Measurements from ENCODE around the gene TOB1.
"Not testable (repeated sequence)": the region's sequence is repeated elsewhere in the genome, so short reads cannot be mapped to it uniquely, and the experiment has no call there.

Gene TOB1

DNA sequence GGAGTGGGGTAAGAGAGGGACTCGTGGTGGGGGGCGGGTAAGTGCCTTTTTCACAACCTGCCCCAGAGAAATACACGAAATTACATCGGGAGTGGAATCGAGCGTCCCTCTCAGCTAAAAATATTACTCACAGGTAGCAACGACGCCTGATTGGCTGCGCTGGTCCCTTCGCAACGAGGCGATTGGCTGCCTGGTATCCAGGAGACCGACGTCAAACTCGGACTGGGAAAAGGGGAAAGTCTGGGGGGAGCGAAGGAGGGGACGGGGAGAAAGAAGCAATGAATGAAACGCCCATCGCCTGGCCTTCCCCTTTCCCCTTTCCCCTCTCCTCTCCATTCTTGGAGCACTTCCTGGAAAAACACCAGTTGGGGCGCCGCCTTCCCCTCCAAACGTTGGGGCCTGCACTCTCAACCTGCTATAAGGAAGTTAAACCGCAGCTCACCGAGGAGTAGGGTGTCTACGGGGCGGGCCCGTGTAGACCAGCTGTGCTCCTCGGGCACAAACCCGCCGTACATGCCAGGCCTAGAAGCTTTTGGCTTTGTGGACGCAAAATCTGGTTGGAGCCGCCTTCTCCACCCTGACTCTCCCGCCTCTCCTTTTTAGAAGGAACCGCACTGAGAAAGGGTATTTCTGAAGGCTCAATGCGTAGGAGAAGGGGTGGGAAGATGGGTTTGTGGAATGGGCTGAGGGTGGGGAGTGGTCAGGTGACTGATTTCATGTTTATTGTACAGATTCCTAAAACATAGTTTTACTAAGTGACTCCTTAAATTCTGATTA lies 1.4 kb upstream of the TOB1 start:
- DNase-seq: peak; percentile 68

DNA sequence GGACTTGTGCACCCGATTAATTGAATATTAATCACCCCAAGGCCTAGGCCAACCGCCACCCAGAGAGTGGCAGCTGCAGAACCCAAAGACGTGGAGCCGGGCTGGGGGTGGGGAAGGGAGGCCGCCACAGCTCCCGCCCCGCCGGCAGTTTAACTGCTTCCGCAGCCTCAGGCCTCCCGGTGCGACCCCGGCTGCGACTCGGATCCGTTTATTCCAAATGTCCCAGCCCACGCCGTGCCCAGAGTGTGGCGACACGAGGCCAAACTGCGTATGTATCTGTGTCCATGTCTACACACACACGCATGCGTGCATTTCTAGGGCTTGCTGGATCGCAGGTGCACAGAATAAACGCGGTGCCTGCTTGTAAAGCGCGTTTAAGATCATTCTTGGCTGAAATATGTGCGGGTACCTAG lies 802 bp upstream of the TOB1 start:
- peak; percentile 42 for DNase-seq

DNA sequence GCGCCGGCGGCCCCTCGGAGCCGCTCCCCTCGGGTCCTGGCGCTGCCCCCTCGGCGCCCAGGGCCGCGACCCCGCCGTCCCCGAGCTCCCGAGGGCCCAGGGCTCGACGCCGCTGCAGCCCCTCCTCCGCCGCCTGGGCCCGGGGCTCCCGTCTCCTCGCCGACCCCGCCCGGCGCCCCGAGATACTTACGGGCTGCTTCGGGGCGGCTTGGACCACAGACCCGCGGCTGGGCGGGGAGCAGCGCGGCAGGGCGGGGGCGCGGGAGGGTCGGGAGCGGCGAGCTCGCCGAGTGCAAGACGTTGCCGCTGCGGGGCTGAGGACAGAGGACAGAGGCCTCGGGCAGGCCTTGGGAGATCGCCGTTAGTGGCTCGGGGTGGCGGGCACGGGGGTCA lies 290 bp downstream of the TOB1 start:
- DNase-seq: no peak

DNA sequence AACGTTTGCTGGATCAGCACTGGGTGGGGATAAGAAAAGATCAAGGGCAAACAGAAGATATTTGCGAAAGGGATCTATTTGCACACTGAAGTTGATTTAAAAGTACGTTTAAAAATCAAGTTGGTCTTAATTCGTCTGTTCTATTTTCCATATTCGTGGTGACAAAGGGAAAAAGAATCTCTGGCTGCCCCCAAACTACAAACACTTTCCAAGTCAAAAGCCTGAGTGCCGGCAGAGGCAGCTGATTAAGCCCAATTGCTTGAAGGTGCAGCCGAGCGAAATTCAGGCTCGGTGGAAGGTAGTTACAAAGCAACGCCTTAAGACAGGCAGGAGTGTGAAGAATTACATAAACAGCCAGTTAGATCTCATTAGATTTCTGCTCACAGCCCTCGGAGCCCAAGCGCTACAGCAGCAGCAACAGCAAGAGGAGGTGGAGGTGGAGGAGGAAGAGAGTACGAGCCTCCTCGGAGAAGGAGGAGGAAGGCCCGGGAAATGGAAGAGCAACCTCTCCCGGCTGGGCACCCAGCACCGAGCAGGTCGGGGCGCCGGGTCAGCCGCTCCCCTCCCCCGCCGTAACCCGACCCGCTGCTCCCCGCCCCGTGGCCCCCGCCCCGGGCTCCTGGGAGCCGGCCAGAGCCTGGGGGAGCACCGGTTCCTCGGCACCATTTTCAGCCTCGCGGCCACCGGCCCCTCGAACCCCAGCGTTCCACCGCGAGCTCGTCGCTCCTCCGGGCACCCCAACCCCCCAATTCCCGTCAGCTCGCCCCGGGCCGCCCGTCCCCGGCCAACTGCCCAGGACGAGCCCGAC lies 890 bp downstream of the TOB1 start:
- no peak for DNase-seq

DNA sequence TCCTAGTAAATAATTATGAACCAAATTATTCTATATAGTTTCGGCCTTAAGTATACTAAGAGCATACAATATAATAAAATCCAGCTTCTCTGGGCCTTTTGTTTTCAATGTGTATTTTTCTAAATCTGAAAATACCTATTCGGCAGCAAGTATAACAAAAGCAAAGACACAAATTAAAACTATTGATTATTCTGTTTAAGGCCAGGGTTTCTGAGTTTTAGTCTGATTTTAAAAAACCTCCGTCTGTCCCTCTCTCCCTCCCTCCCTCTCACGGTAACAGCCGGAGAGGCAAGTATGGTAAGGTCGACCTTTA lies 1.5 kb downstream of the TOB1 start:
- no peak for DNase-seq

DNA sequence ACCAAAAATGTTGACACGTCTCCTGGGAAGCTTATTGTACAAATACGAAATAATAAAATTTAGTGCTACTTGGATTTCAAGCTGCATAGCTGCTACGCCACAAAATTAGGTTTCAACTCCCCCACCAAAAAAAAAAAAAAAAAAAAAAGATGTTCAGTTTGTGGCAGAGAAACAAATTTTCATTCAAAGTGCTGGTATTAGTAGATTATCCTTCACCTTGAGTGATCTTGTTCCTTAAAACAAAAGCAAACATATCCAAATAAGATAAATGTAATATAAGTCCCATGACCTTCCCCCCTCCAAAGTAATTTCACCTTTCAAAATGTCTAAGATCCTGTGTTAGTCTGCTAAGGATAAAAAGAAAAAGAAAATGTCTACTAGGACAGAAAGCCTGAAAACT lies 2.2 kb downstream of the TOB1 start:
- no peak for DNase-seq

DNA sequence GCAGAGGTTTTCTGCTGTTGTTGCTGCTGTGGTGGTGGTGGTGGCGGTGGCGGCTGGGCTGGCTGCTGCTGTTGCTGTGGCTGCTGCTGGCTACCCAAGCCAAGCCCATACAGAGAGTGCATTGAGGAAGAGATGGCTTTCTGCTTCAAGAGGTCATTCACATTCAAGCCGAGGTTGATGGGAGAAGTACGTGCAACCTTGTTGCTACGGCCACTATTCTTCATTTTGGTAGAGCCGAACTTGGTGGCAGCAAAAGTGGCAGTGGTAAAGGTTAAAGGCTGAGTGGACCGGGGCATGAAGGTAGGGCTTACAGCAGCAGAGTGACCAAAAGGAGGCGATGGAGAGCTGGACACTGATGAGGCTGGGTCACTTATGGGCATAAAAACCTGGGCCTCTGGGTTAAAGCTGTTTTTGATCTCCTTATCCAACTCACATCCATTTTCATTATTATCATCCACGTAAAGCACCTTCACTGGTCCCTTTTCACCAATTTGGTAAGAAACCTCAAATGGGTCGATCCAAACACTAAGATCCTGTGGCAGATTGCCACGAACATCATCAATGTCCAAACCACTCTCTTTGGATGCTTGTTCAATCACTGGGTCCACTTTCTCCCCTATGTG lies 2.8 kb downstream of the TOB1 start:
- no peak for DNase-seq

DNA sequence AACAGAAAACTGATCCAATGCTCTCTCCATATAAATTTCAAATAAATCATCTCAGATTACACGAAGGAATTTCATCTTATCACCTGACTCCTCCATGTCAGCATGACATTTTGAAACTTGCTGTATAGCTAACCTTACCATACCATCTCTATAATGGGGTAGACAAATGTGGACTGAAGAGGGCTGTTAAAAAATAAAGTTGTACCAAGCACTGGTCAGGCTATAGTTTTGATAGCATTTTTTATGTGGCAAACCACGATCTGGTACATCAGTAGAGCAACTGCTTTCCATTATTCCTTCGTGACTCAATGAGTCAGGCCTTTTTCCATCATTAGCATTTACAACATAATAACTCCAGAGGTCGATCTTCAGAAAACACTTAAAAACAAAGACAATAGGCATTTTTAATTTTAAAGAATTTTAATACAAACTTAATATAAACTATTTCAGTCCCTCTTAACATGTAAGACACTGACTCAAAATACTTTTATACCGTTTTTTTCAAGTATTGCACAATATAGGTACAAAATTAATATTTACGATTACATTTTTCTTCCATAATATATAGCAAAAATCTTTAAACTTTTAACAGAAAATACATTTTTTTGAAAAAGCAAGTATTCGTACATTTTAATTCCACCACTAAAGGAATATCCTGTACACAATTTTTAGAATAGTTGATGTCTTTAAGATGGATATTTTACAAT lies 4.2 kb downstream of the TOB1 start:
- no peak for DNase-seq

DNA sequence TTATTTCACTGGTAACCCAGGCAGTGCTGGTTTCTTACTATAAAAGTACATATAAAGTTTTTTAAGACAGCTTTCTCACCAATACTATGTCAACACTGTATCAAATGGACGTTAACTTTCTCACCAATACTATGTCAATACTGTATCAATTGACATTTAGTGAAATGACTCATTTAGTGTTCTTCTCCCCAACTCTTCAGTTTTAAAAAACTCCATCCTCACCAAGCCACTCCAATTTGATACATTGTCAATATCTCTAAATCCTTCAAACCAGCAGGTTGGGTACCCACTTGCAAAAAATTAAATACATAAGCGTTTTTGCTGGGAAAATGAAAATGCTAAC lies 4.8 kb downstream of the TOB1 start:
- no peak for DNase-seq

DNA sequence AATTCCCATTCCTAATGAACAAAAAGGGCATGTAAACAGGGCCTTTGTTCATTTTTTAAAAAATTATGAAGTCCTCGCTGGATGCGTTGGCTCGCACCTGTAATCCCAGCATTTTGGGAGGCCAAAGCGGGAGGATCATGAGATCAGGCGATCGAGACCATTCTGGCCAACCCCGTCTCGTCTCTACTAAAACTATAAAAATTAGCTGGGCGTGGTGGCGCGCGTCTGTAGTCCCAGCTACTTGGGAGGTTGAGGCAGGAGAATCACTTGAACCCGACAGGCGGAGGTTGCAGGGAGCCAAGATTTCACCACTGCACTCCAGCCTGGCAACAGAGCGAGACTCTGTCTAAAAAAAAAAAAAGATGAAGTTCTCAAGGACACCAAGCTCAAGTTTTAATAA lies 6.4 kb downstream of the TOB1 start:
- DNase-seq: not testable (repeated sequence)

DNA sequence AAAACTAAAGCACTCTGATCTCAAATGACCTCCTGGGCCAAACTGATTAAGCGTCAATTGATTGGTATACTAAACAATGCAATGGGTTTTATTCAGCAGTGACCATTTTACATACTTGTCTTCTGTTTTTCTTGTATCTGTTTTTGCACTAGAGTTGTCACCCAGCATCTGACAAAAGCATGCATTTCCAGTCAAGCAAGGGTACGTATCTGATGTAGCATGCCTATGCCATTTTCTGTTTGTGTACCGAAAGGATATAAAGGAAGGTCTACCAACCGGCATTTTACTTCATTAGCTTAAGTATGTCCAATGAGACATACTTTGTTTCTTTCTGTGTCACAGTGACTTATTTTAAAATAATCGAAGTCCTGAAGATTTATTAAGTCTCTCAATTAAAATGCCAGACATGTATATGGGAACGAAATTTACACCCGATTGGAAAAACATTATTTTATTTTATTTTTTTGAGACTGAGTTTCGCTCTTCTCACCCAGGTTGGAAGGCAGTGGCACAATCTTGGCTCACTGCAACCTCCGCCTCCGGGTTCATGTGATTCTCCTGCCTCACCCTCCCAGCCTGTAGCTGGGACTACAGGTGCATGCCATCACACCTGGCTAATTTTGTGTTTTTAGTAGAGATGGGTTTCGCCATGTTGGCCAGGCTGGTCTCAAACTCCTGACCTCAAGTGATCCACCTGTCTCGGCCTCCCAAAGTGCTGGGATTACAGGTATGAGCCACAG lies 7.5 kb downstream of the TOB1 start:
- no peak for DNase-seq

DNA sequence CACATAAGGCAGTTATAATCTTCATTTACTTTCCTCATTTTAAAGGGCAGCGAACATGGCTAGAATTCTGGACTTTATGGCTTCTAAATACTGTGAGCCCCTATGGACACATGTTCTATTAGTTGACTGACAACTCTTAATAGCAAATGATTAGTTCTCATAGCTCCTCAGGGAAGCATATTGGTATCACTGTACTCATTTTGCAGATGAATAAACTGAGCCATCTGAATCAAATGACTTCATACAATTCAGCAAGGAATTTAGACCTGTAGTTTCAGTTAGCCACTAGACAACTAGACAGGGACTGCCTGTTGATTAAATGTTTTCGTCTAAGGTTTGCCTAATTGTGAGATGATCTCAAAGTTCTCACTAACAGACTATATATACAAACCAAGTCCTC lies 9.7 kb downstream of the TOB1 start:
- DNase-seq: no peak

DNA sequence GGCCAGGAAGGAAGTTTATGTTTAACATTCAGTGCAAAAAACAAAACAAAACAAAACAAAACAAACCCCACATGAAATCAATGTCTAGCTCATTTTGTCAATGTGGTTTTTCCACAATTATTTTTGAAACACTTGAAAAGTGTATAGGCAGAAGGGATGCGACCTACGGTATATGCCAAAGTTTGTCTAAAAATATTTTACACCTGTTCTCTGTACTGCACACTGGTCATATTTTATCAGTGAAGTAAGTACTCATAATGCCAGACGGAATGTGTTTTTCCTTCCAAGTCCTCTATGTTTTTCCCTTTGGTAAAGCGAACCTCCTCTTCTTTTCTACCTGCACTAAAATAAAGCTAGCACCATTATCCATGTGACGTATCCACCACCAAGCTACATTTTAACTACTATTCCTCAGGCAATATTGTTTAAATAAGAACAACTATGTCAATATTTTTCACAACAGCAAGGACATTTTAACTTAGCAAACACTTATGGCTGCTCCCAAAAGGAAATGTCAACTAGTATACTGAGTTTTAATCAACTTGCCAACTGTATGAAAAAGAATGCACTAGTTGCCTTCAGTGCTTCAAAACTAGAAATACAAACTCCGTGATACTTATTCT lies 10.3 kb downstream of the TOB1 start:
- no peak for DNase-seq

DNA sequence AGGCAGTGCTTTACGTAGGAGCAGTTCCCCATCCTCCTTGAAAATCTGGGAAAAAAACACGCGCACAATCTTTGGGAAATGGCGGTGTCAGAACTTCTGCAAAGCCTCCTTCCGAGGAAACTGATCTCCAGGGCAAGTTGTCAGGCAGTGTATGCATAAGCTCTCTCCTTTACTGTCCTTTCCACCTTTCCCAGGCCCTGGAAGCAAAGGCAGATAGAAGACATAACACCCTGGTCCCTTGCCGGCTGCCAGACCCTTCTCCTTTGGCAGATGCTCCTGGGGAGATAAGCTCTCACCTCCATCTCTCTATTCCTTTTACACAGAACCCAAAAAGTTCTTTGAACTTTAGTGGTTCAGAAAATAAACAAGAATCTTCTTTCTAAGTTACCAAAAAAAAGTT lies 12.4 kb downstream of the TOB1 start:
- DNase-seq: no peak

DNA sequence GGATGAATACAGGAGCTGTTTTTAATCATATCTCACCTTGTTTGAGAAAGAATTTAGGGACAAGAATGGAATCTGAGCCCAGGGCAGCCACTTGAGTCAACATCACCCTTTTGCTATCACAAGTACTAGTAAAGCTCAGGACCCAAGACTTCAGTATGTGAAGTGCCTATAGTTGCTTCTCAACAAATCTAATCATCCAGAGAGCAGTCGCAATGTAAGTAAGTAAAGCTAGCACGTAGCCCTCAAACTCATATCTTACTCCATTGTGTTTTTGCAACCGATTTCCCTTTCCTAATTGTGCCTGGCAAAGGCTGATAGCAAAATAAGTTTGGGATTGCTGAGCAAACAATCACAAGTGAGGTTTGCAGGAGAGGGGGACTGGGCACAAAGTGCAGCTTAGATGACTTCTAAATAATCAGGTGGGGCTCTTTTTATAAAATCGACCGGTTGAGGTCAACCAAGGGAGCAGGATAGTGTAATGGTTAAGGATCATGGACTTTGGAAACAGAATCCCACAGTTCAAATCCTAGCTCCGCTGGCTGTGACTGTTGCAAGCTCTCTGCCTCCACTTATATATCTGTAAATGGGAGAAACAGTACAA lies 13.0 kb downstream of the TOB1 start:
- no peak for DNase-seq

DNA sequence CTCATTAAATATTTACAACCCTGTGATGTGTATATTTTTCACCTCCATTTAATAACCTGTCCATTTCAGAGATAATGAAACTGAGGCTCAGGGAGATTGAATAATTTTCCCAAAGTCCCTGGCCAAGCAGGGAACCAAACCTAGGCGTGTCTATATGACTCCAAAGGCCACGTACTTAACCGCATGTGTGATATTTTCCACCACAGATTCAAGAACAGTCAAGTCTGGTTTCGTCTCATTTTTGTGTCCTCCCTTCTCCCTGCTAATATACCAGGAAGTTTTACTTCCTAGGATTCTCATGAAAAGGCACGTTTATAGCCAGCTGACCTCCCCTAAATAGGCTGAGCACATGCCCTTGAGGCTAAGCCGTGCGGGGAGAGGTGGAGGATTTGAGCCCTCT lies 15.5 kb downstream of the TOB1 start:
- DNase-seq: no peak

DNA sequence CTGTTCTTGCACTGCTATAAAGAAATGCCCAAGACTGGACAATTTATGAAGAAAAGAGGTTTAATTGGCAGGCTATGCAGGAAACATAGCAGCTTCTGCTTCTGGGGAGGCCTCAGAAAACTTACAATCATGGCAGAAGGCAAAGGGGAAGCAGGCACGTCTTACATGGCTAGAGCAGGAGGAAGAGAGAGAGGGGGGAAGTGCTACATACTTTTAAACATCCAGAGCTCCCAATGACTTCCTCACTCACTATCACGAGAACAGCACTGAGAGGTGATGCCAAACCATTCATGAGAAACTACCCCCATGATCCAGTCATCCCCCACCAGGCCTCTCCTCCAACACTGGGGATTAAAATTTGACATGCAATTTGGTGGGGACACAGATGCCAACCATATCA lies 17.4 kb downstream of the TOB1 start:
- no peak for DNase-seq

DNA sequence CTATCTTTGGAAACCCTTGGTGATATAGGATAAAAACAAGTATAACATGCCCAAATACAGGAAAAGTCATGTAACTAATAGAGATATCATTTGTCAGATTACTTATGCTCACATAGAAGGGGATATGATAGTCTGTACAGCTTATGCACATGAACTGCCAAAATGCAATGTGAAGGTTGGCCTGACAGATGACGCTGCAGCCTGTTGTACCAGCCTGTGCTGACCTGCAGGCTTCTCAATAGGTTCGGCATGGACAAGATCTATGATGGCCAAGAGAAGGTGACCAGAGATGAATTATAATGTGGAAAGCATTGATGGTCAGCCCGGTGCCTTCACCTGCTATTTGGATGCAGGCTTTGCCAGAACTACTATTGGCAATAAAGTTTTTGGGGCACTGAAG lies 18.1 kb downstream of the TOB1 start:
- DNase-seq: no peak

DNA sequence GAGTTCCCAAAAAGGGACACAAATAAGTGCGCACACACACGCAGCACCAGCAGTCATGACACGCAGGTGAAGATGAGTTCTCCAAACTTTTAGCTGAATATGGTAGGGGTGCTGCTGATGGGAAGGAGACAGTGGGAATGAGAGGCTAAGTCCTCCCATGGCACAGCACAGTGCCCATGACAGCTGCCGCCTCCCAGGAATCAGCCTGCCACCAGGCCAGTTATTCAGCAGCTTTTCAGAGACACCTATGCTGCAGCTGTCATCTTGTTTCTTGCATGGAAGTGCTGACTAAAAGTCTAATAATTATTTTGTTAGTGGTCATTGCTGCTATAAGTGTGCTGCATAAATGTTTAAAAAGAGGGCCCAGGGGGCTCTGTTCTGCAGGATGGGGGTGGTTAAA lies 18.6 kb downstream of the TOB1 start:
- no peak for DNase-seq

DNA sequence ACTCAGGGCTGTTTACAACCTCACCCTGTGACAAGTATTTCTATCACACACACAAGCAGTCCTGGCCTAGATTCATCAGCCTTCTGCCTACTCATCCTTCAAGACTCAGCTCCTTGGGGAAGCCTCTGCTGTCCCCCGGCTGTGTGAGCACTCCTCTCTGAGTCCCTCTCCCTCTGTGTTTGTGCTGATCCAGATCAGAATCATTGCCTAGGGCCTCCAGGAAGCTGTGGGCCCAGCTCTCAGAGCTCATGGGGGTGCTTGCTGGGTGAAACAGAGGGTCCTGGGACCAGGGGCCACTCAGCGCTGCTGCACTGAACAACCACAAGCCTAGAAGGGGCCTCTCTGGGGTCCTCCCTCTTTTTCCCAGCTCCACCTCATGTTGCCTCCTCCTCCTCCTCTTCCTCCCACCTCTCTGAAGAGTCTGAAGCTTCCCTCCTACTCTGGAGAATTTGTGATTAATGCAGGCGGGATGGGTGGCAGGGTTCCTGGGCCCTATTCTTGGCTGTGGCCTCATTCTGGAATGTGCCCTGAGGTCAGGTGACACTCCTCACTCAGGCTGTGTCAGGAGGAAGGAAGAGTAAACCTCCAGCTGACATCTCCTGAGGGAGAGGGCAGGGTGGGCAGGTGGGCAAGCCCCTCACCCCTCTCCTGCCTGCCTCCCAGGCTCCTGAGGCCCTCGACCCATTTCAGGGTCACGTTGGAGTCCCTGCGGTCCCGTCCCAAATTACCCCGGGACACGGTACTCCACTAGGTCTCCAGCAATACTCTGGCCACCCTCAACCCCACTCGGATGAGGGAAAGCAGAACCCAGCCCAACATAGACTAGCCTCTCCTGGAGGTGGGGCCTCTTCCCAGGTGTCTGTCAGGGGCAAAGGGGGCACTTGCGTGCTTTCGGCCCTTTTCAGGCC lies 20.7 kb downstream of the TOB1 start:
- DNase-seq: no peak

DNA sequence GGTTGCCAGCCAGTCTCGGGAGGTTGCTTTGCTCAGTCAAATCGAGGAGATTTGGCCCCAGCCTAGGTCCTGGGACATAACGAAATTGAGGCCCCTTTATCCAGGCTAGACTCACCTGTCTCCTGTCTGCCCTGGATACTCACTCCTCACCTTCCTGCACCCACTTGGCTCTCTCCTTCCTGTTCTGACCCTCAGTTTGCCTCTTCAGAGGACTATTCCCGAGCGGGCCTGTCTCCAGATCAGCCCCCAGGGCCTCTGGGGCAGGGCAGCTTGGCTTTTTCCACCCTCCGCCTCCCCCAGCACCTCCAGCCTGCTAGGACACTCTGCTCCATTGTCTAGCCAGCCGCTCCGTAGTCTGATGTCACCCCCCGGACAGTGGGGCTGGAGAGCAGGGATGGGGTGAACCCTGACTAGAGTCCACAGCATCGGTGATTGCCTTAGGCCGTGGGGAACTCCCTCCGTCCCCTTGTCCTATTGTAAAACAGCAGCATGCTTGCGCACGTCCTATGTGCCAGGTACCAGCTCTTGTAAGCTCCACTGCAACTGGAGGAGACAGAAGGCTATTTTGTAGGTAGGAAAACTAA lies 21.9 kb downstream of the TOB1 start:
- no peak for DNase-seq
